H1 (cell line): ENCODE results near the gene EVC2. TPM values are rescaled to one million over a fixed set of nuclear protein-coding genes. Genes with fewer than 3 reads are reported as not detected.

Experiments used
- CTCF ChIA-PET: fragments of 300-600 bp; sonication (Branson Sonifier 250); formaldehyde crosslinking; loops from one replicate; lab custom pipeline; 2021; ENCODE audit not compliant: partially characterized antibody; lab: Charles Lee
- POLR2A ChIA-PET: fragments of 300-600 bp; sonication (Branson Sonifier 250); formaldehyde crosslinking; loops from one replicate; lab custom pipeline; 2021; ENCODE audit warnings: inconsistent platforms; ENCODE audit not compliant: partially characterized antibody; lab: Charles Lee
- DNase-seq, 2 experiments: peaks; one replicate each; pipeline versions ENCODE4 v3.0.0 to v3.0.0-alpha.2; 2010 to 2022; ENCODE audit warnings: low spot score in 2 of 2, low read depth in 1 of 2, mixed read lengths in 1 of 2
- FAIRE-seq: peaks from 2 replicates; lab custom pipeline; 2011; peaks lifted over from hg19 to GRCh38; lab: Jason Lieb, UNC
- H2AFZ ChIP-seq: 2 replicates; pipeline ENCODE4 v1.8.1; 2012; ENCODE audit warnings: low read length, inconsistent platforms
- H2AK5ac ChIP-seq: 2 replicates; pipeline ENCODE4 v1.6.1; 2013; ENCODE audit warnings: low read depth, low read length
- H2BK120ac ChIP-seq: replicated peaks from 2 replicates; pipeline ENCODE3; 2013; ENCODE audit warnings: low read depth, low read length, inconsistent platforms
- H2BK12ac ChIP-seq: 2 replicates; pipeline ENCODE4 v1.6.1; 2013; ENCODE audit warnings: low read depth, low read length
- H2BK15ac ChIP-seq: 2 replicates; pipeline ENCODE4 v1.6.1; 2013; ENCODE audit warnings: low read length
- H2BK20ac ChIP-seq: 2 replicates; pipeline ENCODE4 v1.6.1; 2013; ENCODE audit warnings: low read length
- H2BK5ac ChIP-seq: 2 replicates; pipeline ENCODE4 v1.6.1; 2013; ENCODE audit warnings: low read depth, low read length
- H3K14ac ChIP-seq: 2 replicates; pipeline ENCODE4 v1.6.1; 2013; ENCODE audit warnings: inconsistent platforms; ENCODE audit not compliant: insufficient read length
- H3K18ac ChIP-seq: 2 replicates; pipeline ENCODE4 v1.6.1; 2013; ENCODE audit warnings: low read length; ENCODE audit errors: extremely low read depth
- H3K23ac ChIP-seq: 2 replicates; pipeline ENCODE4 v1.6.1; 2013; ENCODE audit warnings: inconsistent platforms; ENCODE audit not compliant: insufficient read length
- H3K23me2 ChIP-seq: 2 replicates; pipeline ENCODE4 v1.6.1; 2013; ENCODE audit warnings: low read depth, low read length
- H3K27ac ChIP-seq: 2 replicates; pipeline ENCODE4 v1.6.1; 2011; ENCODE audit warnings: low read depth, low read length, inconsistent platforms
- H3K27me3 ChIP-seq, 4 experiments: replicated peaks in 1 of 4; 1 replicate in 1 of 4; 2 replicates in 3 of 4; pipeline versions ENCODE4 v1.6.1 to v1.8.1; 2011 to 2013; ENCODE audit warnings: low read length in 3 of 4, mild to moderate bottlenecking in 3 of 4, inconsistent platforms in 2 of 4, mixed read lengths in 2 of 4, moderate library complexity in 1 of 4; ENCODE audit not compliant: control insufficient read depth in 3 of 4, insufficient read depth in 3 of 4; ENCODE audit errors: extremely low read depth in 1 of 4
- H3K36me3 ChIP-seq, 4 experiments: 2 replicates each; pipeline versions ENCODE4 v1.6.1 to v1.8.1; 2011 to 2013; ENCODE audit warnings: mild to moderate bottlenecking in 4 of 4, low read length in 3 of 4, moderate library complexity in 2 of 4, control low read depth in 1 of 4, inconsistent platforms in 1 of 4; ENCODE audit not compliant: insufficient read depth in 4 of 4, control insufficient read depth in 2 of 4
- H3K4ac ChIP-seq: replicated peaks from 2 replicates; pipeline ENCODE3; 2013; ENCODE audit warnings: low read length, low read depth, mixed read lengths, inconsistent platforms; ENCODE audit not compliant: insufficient read length
- H3K4me1 ChIP-seq, 4 experiments: replicated peaks in 1 of 4; 1 replicate in 1 of 4; 2 replicates in 3 of 4; pipeline versions ENCODE4 v1.6.1 to v1.8.1; 2011 to 2013; ENCODE audit warnings: low read length in 3 of 4, inconsistent platforms in 2 of 4, mixed read lengths in 1 of 4; ENCODE audit not compliant: insufficient read depth in 4 of 4, control insufficient read depth in 3 of 4
- H3K4me2 ChIP-seq, 2 experiments: 2 replicates each; pipeline versions ENCODE4 v1.6.1 to v1.8.1; 2011 to 2013; ENCODE audit warnings: low read depth in 2 of 2, low read length in 2 of 2, control low read depth in 1 of 2, inconsistent platforms in 1 of 2, mild to moderate bottlenecking in 1 of 2; ENCODE audit not compliant: insufficient read depth in 1 of 2
- H3K4me3 ChIP-seq, 4 experiments: fragments of 200-600, 300-600 bp in 1 of 4; sonication (generic), shearing (Covaris generic), sonication (Bioruptor Twin) in 1 of 4; 2 replicates each; pipeline versions ENCODE4 v1.5.1 to v1.8.1; 2011 to 2016; ENCODE audit warnings: low read length in 4 of 4, low read depth in 3 of 4, control low read depth in 2 of 4, inconsistent platforms in 2 of 4, mild to moderate bottlenecking in 2 of 4, mixed read lengths in 1 of 4, moderate library complexity in 1 of 4; ENCODE audit not compliant: insufficient read depth in 2 of 4; ENCODE audit errors: extremely low read depth in 1 of 4
- H3K56ac ChIP-seq: replicated peaks from 2 replicates; pipeline ENCODE3; 2013; ENCODE audit warnings: low read depth, mild to moderate bottlenecking, mixed read lengths, low read length, inconsistent platforms; ENCODE audit not compliant: insufficient read length
- H3K79me1 ChIP-seq: 2 replicates; pipeline ENCODE4 v1.6.1; 2013; ENCODE audit warnings: low read depth, low read length, control low read depth
- H3K79me2 ChIP-seq, 2 experiments: 2 replicates each; pipeline versions ENCODE4 v1.6.1 to v1.8.1; 2012 to 2013; ENCODE audit warnings: low read length in 2 of 2, mild to moderate bottlenecking in 2 of 2, inconsistent platforms in 1 of 2; ENCODE audit not compliant: insufficient read depth in 2 of 2, control insufficient read depth in 1 of 2
- H3K9ac ChIP-seq, 4 experiments: replicated peaks in 1 of 4; 1 replicate in 1 of 4; 2 replicates in 3 of 4; pipeline versions ENCODE4 v1.6.1 to v1.8.1; 2011 to 2013; ENCODE audit warnings: low read depth in 3 of 4, low read length in 3 of 4, control low read depth in 2 of 4, mild to moderate bottlenecking in 2 of 4, moderate library complexity in 2 of 4, inconsistent platforms in 1 of 4; ENCODE audit errors: extremely low read depth in 1 of 4
- H3K9me3 ChIP-seq, 2 experiments: 2 replicates each; pipeline versions ENCODE4 v1.6.1 to v1.8.1; 2012 to 2013; ENCODE audit warnings: mild to moderate bottlenecking in 2 of 2, moderate library complexity in 2 of 2, control low read depth in 1 of 2, inconsistent platforms in 1 of 2, low read depth in 1 of 2, low read length in 1 of 2, mixed read lengths in 1 of 2; ENCODE audit not compliant: insufficient read depth in 2 of 2
- H4K20me1 ChIP-seq, 2 experiments: replicated peaks in 1 of 2; 2 replicates each; pipeline versions ENCODE3 to v1.8.1; 2011 to 2013; ENCODE audit warnings: inconsistent platforms in 2 of 2, low read length in 2 of 2, mild to moderate bottlenecking in 1 of 2; ENCODE audit not compliant: insufficient read depth in 2 of 2, control insufficient read depth in 1 of 2
- H4K5ac ChIP-seq: 2 replicates; pipeline ENCODE4 v1.6.1; 2013; ENCODE audit warnings: low read length, low read depth, mixed read lengths, inconsistent platforms; ENCODE audit not compliant: insufficient read length
- H4K8ac ChIP-seq: 2 replicates; pipeline ENCODE4 v1.8.0; 2013; ENCODE audit warnings: mild to moderate bottlenecking, moderate library complexity, low read length, inconsistent platforms; ENCODE audit not compliant: insufficient read depth; ENCODE audit errors: extremely low read depth
- H4K91ac ChIP-seq: replicated peaks from 2 replicates; pipeline ENCODE3; 2013; ENCODE audit warnings: low read length, mixed read lengths, inconsistent platforms; ENCODE audit not compliant: insufficient read length
- ATF2 ChIP-seq: IDR thresholded peaks from 2 replicates; pipeline ENCODE4 v1.6.1; 2012; ENCODE audit warnings: low read length, inconsistent platforms
- EZH2 ChIP-seq: fragments of 200-600 bp; sonication (generic); IDR thresholded peaks from 2 replicates; pipeline ENCODE4 v1.7.1; 2012; ENCODE audit warnings: low read depth, mild to moderate bottlenecking, moderate library complexity, low read length, inconsistent platforms; ENCODE audit not compliant: severe bottlenecking
- RXRA ChIP-seq: IDR thresholded peaks from 2 replicates; pipeline ENCODE4 v1.6.1; 2011; ENCODE audit warnings: low read depth, mild to moderate bottlenecking, low read length, moderate library complexity; ENCODE audit not compliant: insufficient read depth
- SAP30 ChIP-seq: fragments of 300-600 bp; sonication (generic); IDR thresholded peaks from 2 replicates; pipeline ENCODE4 v1.7.1; 2012; ENCODE audit warnings: low read length, moderate library complexity, mild to moderate bottlenecking, inconsistent platforms; ENCODE audit not compliant: insufficient read depth, insufficient replicate concordance
- SUZ12 ChIP-seq: fragments of 200-600 bp; sonication (generic); IDR thresholded peaks from 2 replicates; pipeline ENCODE4 v1.6.1; 2012; ENCODE audit warnings: mild to moderate bottlenecking, inconsistent platforms, low read length, moderate library complexity, mixed read lengths
- whole genome bisulfite sequencing, 2 experiments: shearing (Covaris generic) in 1 of 2; methylation state at CpG; one replicate each; pipeline versions ENCODE4 v1.1.6 to v1.1.7; 2013 to 2015; ENCODE audit warnings: low lambda C conversion rate in 2 of 2, mixed read lengths in 2 of 2, inconsistent platforms in 1 of 2, low coverage in 1 of 2, missing lambda C conversion rate in 1 of 2; ENCODE audit not compliant: insufficient replicate concordance in 2 of 2, insufficient coverage in 1 of 2, insufficient read length in 1 of 2; ENCODE audit errors: extremely low coverage in 1 of 2, missing lambda C conversion rate in 1 of 2; 5-methylcytosine and 5-hydroxymethylcytosine counted together
- polyA plus RNA-seq, 7 experiments: library from polyadenylated mRNA; depleted of rRNA in 3 of 7; stranded (reverse) in 5 of 7; unstranded in 2 of 7; fragments of >200 nt in 5 of 7; fragments of 200-250 nt in 2 of 7; gene quantifications; 1 replicate in 5 of 7; 2 replicates in 1 of 7; 4 replicates in 1 of 7; pipeline versions ENCODE4 v1.2.1 to v1.2.3, GENCODE V29; 2011 to 2013; ENCODE audit warnings: missing spikeins in 2 of 7, mixed read lengths in 2 of 7
- total RNA-seq: library from RNA; stranded (reverse); fragmentation: NEBNext Ultra II Directional; extraction: Animal tissue kit (Norgen Biotek cat#: 25700); gene quantifications from 2 replicates; pipeline ENCODE4 v1.2.1, GENCODE V29; 2021

EVC2 gene
- total and polyA plus RNA-seq, 2 of the 8 experiments (the other 6 are each of a cell fraction or from before 2014, with no cell fraction given), result 0.73 to 5.9 TPM

DNA sequence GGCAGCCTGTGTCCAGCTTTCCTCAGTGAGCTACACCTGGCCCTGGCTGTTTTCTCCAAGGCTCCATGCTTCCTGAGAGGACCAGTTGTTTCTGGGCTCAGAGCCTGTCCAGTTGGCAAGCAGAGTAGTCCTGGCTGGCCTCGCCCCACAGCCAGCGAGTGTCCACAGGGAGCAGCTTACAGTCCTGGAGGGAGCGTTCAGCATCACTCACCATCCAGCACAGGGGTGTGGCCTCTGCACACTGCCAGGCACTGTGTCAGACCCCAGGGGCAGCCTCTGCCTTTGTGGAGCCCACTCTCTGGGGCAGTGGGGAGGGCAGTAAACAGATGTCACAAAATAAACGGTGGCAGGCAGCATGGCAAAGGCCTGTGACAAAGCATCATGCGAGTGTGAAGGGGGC, 26.5 kb upstream of the EVC2 start:
- Histone ChIP-seq H3K4me3 (no peak overlapping the region), H2BK5ac (no peak overlapping the region), H3K4me1 (no peaks in the 10 kb centered on the region), H3K9ac (no peak overlapping the region), H4K5ac (no peak overlapping the region), H2BK15ac (no peak overlapping the region), H2BK12ac (no peak overlapping the region), H3K9me3 (no peaks in the 10 kb centered on the region), H2BK20ac (no peak overlapping the region), H4K91ac (no peak overlapping the region), H2AFZ (no peak overlapping the region), H2AK5ac (no peak overlapping the region), H3K4ac (no peak overlapping the region), H2BK120ac (no peak overlapping the region), H3K4me2 (no peak overlapping the region), H3K79me2 (no peaks in the 10 kb centered on the region), H3K36me3 (peaks cover 0 to 9% (median under 1%) of the 10 kb centered on the region in 4 experiments; a peak in 5 of 8 replicates), H4K20me1 (peaks cover 0 to 3% of the 10 kb centered on the region in 2 experiments), H3K14ac (no peak overlapping the region), H3K27ac (no peak overlapping the region), H3K27me3 (no peaks in the 10 kb centered on the region), H4K8ac (no peak overlapping the region), H3K23ac (no peak overlapping the region), H3K79me1 (no peaks in the 10 kb centered on the region), H3K56ac (no peak overlapping the region), H3K23me2 (no peaks in the 10 kb centered on the region), H3K18ac (no peak overlapping the region)
- no peak for DNase-seq
- ChIA-PET CTCF (interaction anchor here (0.6 to 1.8 kb wide), 7 partner anchors 9 to 1397 kb away, joined by 3 to 6 read pairs (median 4); no protein-coding TSS in a partner anchor), POLR2A (interaction anchor here (1.5 kb wide), 1 partner anchor 16 kb away, joined by 3 read pairs; no protein-coding TSS in a partner anchor)
- FAIRE-seq, result no peak
- no peak for TF ChIP-seq EZH2
- no peak for TF ChIP-seq SAP30
- no peak for TF ChIP-seq RXRA
- no peak for TF ChIP-seq SUZ12
- no peak for TF ChIP-seq ATF2
- 92% methylated on average over 5 of the region's 5 CpGs; no CpG with 5 or more reads in 1 of the 2 experiments for WGBS, 2 experiments
